Transverse colon (tissue), 3 donors: ENCODE results near the gene CHST11.

Experiments used
- CTCF ChIP-seq, 5 experiments: fragments of 200-600 bp in 3 of 5; fragments of 450-650 bp in 2 of 5; sonication (generic) in 3 of 5; IDR thresholded peaks; 1 replicate in 2 of 5; 2 replicates in 3 of 5; pipeline ENCODE4 v1.5.1; 2016 to 2017; ENCODE audit warnings: antibody characterized with exemption in 5 of 5, inconsistent platforms in 3 of 5, mild to moderate bottlenecking in 2 of 5, moderate library complexity in 1 of 5
- POLR2A ChIP-seq: fragments of 450-650 bp; IDR thresholded peaks from one replicate; pipeline ENCODE4 v1.6.1; 2016; ENCODE audit warnings: antibody characterized with exemption, mild to moderate bottlenecking, moderate library complexity

- TF ChIP-seq CTCF (IDR thresholded peaks at IDR 0.05) (no peak), POLR2A (no peak)
These were observed 329.1 kb downstream of the CHST11 start for GRCh38 chr12:104785886-104786285.
